Spleen (tissue), 3 donors: ENCODE results near the gene SUN3.

Experiments
- POLR2A ChIP-seq, 3 donors: fragments of 450-650 bp; IDR thresholded peaks; one replicate each; pipeline ENCODE4 v1.5.1; 2017; ENCODE audit warnings: antibody characterized with exemption in 3 of 3, mild to moderate bottlenecking in 1 of 3
- POLR2AphosphoS5 ChIP-seq, 3 donors: sonication (generic); formaldehyde crosslinking; IDR thresholded peaks; one replicate each; pipeline ENCODE4 v1.5.1; 2017; ENCODE audit warnings: antibody characterized with exemption in 3 of 3

- TF ChIP-seq POLR2AphosphoS5 (IDR thresholded peaks at IDR 0.05) (no peak), POLR2A (IDR thresholded peaks at IDR 0.05) (no peak)
Observed at GRCh38 chr7:47970761-47971160, 58.1 kb downstream of the SUN3 start.
